Measurements from ENCODE around the gene RGS9.

The RGS9 gene

GRCh38 chr17:65181237-65182061 lies 44.3 kb downstream of the RGS9 start:
- peaks cover 43% of the 10 kb centered on the region for H3K4me1 Mint-ChIP-seq
- H3K4me3 Mint-ChIP-seq, result no peak overlapping the region
- no peaks in the 10 kb centered on the region for H3K27me3 Mint-ChIP-seq
- peak overlapping the region; percentile 48 for H3K27ac Mint-ChIP-seq
- no peaks in the 10 kb centered on the region for H3K36me3 Mint-ChIP-seq
- no peaks in the 10 kb centered on the region for H3K9me3 Mint-ChIP-seq

- Mint-ChIP-seq H3K27me3 (no peaks in the 10 kb centered on the region), H3K4me3 (no peak overlapping the region), H3K36me3 (no peaks in the 10 kb centered on the region), H3K4me1 (peaks cover 43% of the 10 kb centered on the region), H3K9me3 (no peaks in the 10 kb centered on the region), H3K27ac (peak overlapping the region; percentile 25)
Observed at GRCh38 chr17:65182233-65182632, 45.1 kb downstream of the RGS9 start.

GRCh38 chr17:65183736-65184135 lies 46.6 kb downstream of the RGS9 start:
- Mint-ChIP-seq H3K27me3 (no peaks in the 10 kb centered on the region), H3K27ac (no peak overlapping the region), H3K9me3 (no peaks in the 10 kb centered on the region), H3K4me3 (no peak overlapping the region), H3K4me1 (peaks cover 37% of the 10 kb centered on the region), H3K36me3 (no peaks in the 10 kb centered on the region)

GRCh38 chr17:65184235-65184959 lies 47.2 kb downstream of the RGS9 start:
- Mint-ChIP-seq H3K27me3 (no peaks in the 10 kb centered on the region), H3K4me3 (no peak overlapping the region), H3K4me1 (peaks cover 35% of the 10 kb centered on the region), H3K9me3 (no peaks in the 10 kb centered on the region), H3K36me3 (no peaks in the 10 kb centered on the region), H3K27ac (no peak overlapping the region)

GRCh38 chr17:65185062-65185461 lies 47.9 kb downstream of the RGS9 start:
- no peak overlapping the region for H3K27ac Mint-ChIP-seq
- peaks cover 28% of the 10 kb centered on the region for H3K4me1 Mint-ChIP-seq
- no peak overlapping the region for H3K4me3 Mint-ChIP-seq
- no peaks in the 10 kb centered on the region for H3K27me3 Mint-ChIP-seq
- H3K9me3 Mint-ChIP-seq, result no peaks in the 10 kb centered on the region
- H3K36me3 Mint-ChIP-seq, result no peaks in the 10 kb centered on the region

GRCh38 chr17:65185668-65186382 lies 48.7 kb downstream of the RGS9 start:
- Mint-ChIP-seq H3K4me1 (peaks cover 21% of the 10 kb centered on the region), H3K36me3 (no peaks in the 10 kb centered on the region)

GRCh38 chr17:65190467-65191097 lies 53.4 kb downstream of the RGS9 start:
- peak overlapping the region; percentile 17 for H3K27ac Mint-ChIP-seq
- H3K36me3 Mint-ChIP-seq, result no peaks in the 10 kb centered on the region

More at GRCh38 chr17:65185668-65186382, 48.7 kb downstream of the RGS9 start:
- no peaks in the 10 kb centered on the region for H3K27me3 Mint-ChIP-seq
- H3K9me3 Mint-ChIP-seq, result no peaks in the 10 kb centered on the region
- H3K27ac Mint-ChIP-seq, result peak overlapping the region; percentile 39
- H3K4me3 Mint-ChIP-seq, result no peak overlapping the region

GRCh38 chr17:65191811-65192740 lies 54.9 kb downstream of the RGS9 start:
- Mint-ChIP-seq H3K9me3 (no peaks in the 10 kb centered on the region), H3K4me1 (peaks cover 29% of the 10 kb centered on the region), H3K27me3 (no peaks in the 10 kb centered on the region), H3K27ac (peak overlapping the region; percentile 91), H3K36me3 (no peaks in the 10 kb centered on the region), H3K4me3 (peak overlapping the region; percentile 80)

More at GRCh38 chr17:65190467-65191097, 53.4 kb downstream of the RGS9 start:
- Mint-ChIP-seq H3K4me1 (peaks cover 29% of the 10 kb centered on the region), H3K9me3 (no peaks in the 10 kb centered on the region), H3K27me3 (no peaks in the 10 kb centered on the region), H3K4me3 (no peak overlapping the region)

- H3K36me3 Mint-ChIP-seq, result no peaks in the 10 kb centered on the region
- peaks cover 29% of the 10 kb centered on the region for H3K4me1 Mint-ChIP-seq
- no peak overlapping the region for H3K4me3 Mint-ChIP-seq
- H3K9me3 Mint-ChIP-seq, result no peaks in the 10 kb centered on the region
- H3K27me3 Mint-ChIP-seq, result no peaks in the 10 kb centered on the region
- H3K27ac Mint-ChIP-seq, result no peak overlapping the region
Observed at GRCh38 chr17:65193305-65193704, 56.1 kb downstream of the RGS9 start.

GRCh38 chr17:65193716-65194293 lies 56.6 kb downstream of the RGS9 start:
- H3K4me1 Mint-ChIP-seq, result peaks cover 32% of the 10 kb centered on the region
- H3K9me3 Mint-ChIP-seq, result no peaks in the 10 kb centered on the region
- H3K36me3 Mint-ChIP-seq, result no peaks in the 10 kb centered on the region
- no peak overlapping the region for H3K4me3 Mint-ChIP-seq
- H3K27me3 Mint-ChIP-seq, result no peaks in the 10 kb centered on the region
- H3K27ac Mint-ChIP-seq, result peak overlapping the region; percentile 33

GRCh38 chr17:65194670-65195334 lies 57.6 kb downstream of the RGS9 start:
- no peak overlapping the region for H3K4me3 Mint-ChIP-seq

GRCh38 chr17:65195716-65196115 lies 58.5 kb downstream of the RGS9 start:
- Mint-ChIP-seq H3K4me1 (peaks cover 33% of the 10 kb centered on the region), H3K4me3 (no peak overlapping the region), H3K36me3 (no peaks in the 10 kb centered on the region), H3K27ac (no peak overlapping the region), H3K9me3 (no peaks in the 10 kb centered on the region), H3K27me3 (no peaks in the 10 kb centered on the region)

More at GRCh38 chr17:65194670-65195334, 57.6 kb downstream of the RGS9 start:
- H3K4me1 Mint-ChIP-seq, result peaks cover 33% of the 10 kb centered on the region
- no peaks in the 10 kb centered on the region for H3K9me3 Mint-ChIP-seq
- no peaks in the 10 kb centered on the region for H3K27me3 Mint-ChIP-seq
- no peak overlapping the region for H3K27ac Mint-ChIP-seq
- no peaks in the 10 kb centered on the region for H3K36me3 Mint-ChIP-seq

GRCh38 chr17:65196617-65197016 lies 59.4 kb downstream of the RGS9 start:
- Mint-ChIP-seq H3K27ac (no peak overlapping the region), H3K9me3 (no peaks in the 10 kb centered on the region), H3K27me3 (no peaks in the 10 kb centered on the region), H3K4me1 (peaks cover 27% of the 10 kb centered on the region), H3K4me3 (no peak overlapping the region), H3K36me3 (no peaks in the 10 kb centered on the region)

- H3K36me3 Mint-ChIP-seq, result no peaks in the 10 kb centered on the region
- peaks cover 21% of the 10 kb centered on the region for H3K4me1 Mint-ChIP-seq
- no peaks in the 10 kb centered on the region for H3K9me3 Mint-ChIP-seq
- H3K27ac Mint-ChIP-seq, result peak overlapping the region; percentile 30
- H3K4me3 Mint-ChIP-seq, result no peak overlapping the region
- H3K27me3 Mint-ChIP-seq, result no peaks in the 10 kb centered on the region
Observed at GRCh38 chr17:65197201-65197600, 60.0 kb downstream of the RGS9 start.

Measured in activated naive CD4-positive, alpha-beta T cell treated with anti-CD3 and anti-CD28 coated beads, Interleukin-2, amount 50 U/mL, for 24 hours (primary cell).